ENCODE data around the gene MNX1.

MNX1 gene

DNA sequence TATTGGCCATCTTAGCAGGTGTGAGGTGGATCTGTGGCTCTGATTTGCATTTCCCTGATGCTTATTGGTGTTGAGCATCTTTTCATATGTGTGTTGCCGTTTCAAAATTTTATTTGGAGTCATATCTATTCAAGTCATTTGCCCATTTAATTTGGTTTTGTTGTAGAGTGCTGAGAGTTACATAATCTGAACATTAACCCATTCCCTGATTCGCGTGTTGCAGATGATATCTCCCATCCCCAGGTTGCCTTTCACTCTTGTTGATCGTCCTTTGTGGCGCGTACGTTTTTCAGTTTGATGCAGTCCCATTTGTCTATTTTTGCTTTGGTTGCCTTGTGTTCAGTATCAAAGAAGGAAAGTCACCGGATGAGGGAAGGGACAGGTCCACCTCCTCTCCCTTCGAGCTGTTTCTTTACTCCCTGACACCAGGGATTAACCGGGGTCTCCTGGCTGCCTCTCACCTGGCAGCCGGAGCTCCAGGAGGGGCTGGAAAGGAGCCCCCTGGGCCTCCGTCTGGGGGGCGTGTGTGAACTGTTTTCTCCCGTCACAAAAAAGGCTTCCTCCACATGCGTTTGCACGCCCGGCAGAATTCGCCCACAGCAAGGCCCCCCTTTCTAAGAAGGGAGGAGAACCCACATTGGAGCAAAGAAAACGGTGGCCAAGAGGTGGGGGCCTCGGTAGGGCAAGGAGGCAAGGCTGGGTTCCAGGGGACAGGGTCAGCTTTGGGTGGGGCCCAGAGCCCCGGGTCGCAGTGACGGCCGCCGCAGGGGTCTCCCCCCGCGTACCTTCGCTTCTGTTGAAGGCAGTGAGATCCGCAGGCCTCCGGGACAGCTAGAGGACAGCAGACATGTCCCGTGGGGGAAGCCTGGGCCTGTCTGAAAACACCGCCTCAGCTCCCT, 8.3 kb downstream of the MNX1 start:
- DNase-seq: no peak

- no peak for DNase-seq
Measured at GRCh38 chr7:157000741-157001653, 9.5 kb downstream of the MNX1 start.

GRCh38 chr7:156999958-157000726, 10.3 kb downstream of the MNX1 start:
- no peak for DNase-seq

GRCh38 chr7:156998988-156999957, 11.2 kb downstream of the MNX1 start:
- DNase-seq: no peak

DNA sequence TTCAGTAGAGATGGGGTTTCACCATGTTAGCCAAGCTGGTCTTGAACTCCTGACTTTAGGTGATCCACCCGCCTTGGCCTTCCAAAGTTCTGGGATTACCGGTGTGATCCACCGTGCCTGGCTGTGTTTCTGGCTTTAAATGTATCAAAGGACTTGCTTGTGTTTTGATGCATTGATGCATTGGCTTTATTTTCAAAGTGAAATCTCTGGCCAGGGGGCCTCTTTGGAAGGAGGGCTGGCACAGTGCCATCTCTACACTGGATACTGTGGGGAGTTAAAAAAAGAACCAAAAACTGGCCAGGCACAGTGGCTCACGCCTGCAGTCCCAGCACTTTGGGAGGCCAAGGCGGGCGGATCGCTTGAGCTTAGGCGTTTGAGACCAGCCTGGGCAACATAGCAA, 16.0 kb downstream of the MNX1 start:
- DNase-seq: no peak

DNA sequence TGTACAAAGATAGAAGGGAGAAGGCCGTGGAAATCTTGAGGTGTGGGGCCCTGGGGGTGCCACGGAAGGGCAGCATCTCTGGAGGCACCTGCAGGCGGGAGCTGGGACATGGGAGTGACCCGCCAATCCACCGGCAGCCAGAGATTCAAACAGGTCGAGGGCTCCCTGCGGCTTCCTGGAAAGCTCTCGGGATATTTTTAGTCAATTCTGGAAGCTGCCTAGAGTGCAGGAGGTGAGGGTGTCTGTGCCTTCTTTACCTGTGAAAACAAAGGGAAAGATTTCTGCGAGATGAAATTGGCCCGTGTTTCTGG, 16.6 kb downstream of the MNX1 start:
- no peak for DNase-seq

GRCh38 chr7:156993021-156993924, 17.2 kb downstream of the MNX1 start:
- no peak for DNase-seq

DNA sequence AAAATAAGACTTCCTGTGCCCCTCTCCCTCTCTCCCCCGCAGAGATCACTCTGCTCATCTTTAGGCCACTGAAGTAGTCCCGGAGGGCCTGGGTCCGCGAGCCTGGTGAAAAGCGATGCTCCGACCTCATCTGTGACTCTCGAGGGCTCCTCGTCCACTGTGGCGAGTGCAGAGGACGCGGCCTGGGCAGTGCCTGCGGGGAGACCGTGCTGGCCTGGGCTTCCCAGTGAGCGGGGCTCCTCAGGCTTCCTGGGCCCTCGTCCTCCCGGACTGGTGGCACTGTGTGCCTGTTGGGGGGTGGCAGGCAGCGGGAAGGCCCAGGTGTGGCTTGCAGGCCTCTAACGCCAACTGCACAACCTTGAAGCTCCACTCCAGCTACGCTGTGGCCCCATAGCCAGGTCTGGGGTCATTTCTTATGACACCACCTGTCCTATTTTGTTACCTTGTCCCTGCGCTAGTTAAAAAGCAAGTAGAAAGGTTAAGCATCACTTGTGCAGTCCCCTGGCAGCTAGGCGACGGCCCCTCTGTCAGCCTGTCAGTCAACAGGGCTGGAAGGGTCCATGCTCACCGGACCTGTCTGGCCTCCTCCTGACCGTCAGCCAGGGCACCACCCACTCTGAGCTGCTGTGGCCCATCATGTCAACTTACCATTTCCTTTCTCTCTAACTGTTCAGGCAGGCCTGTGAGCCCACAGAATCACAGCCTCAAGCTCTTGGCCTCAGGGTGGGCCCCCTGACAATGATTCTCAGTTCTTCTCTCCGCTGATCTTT, 20.5 kb downstream of the MNX1 start:
- DNase-seq: no peak

- no peak for DNase-seq
Measured at GRCh38 chr7:156988343-156989185, 21.9 kb downstream of the MNX1 start.

DNA sequence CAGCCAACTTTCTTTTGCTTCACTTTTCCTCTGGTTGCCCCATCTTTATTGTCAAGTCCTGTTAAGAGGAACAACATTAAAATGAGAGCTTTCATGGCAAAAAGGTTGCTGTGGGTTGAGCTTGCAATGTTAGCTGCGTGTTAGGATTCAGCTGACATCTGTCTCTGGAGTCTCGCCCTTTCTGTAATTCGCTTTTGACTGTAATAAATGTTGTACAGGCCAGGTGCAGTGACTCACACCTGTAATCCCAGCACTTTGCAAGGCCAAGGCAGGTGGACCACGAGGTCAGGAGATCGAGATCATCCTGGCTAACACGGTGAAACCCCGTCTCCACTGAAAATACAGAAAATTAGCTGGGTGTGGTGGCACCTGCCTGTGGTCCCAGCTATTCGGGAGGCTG, 24.1 kb downstream of the MNX1 start:
- no peak for DNase-seq

DNA sequence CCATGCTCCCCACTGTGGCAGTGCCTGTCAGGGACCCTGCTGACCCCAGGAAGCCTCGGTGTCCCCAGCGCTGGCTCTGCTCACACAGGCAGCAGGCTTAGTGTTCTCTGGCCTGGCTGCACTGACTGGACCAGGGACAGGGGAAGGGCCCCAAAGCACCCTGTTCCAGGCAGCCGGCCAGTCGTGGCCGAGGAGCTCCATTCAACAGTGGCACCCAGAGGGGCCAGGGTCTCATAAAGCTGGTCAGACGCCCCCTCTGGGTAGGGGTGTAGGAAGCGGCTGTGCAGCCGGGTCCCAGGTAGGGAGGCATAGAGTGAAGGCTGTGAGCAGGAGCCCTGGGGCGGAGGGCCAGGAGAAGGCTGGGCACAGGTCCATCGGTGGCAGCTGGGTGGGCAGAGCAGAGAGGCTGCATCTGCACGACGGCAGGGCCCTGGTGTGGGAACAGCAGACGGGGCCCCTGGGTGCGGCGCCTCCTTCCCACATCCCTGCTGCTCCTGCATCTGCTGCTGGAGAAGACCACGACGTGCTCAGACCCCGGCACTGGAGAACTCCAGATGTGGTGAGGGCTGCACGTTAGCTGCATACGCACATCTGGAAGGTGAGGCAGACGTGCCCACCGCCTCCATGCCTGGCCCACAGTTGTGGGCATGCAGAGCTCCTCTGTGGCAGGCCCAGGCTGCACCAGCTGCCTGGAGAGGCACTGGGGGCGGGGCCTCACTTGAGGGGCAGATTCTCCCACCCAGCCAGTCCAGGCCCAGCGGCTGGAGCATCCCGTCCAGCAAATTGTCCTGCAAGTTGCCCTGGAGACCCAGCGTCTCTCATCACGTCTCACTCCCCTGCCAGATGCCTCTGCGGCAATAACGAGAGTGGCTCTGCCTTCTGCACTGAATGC, 25.1 kb downstream of the MNX1 start:
- no peak for DNase-seq

- no peak for DNase-seq
Measured at GRCh38 chr7:156984174-156984891, 26.1 kb downstream of the MNX1 start.

DNA sequence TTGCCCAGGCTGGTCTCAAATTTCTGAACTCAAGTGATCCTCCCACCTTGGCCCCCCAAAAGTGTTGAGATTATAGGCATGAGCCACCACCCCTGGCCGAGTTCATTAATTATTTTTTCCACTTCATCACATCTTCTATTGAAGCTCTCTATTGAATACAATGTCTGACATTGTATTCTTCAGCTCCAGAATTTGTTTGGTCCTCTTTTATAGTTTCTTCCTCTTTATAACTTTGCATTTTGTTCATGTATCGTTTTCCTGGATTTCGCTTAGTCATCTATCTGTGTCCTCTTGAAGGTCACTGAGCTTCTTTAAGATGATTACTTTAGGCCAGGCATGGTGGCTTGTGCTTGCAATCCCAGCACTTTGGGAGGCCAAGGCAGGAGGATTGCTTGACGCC, 30.8 kb downstream of the MNX1 start:
- no peak for DNase-seq

GRCh38 chr7:156979007-156979606, 31.4 kb downstream of the MNX1 start:
- no peak for DNase-seq

DNA sequence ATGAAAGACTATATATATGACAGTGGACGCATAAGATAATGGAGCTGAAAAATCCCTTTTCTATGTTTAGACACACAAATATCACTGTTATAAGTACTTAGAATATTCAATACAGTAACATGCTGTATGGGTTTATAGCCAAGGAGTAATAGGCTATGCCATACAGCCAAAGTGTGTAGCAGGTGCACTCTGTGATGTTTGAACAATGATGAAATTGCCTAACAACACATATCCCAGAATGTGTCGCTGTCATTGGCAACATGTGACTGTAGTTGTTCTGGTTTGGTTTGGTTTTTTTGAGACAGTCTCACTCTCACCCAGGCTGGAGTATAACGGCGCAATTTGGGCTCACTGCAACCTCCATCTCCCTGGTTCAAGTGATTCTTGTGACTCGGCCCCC, 34.8 kb downstream of the MNX1 start:
- no peak for DNase-seq

- no peak for DNase-seq
Measured at GRCh38 chr7:156969972-156970420, 40.5 kb downstream of the MNX1 start.

DNA sequence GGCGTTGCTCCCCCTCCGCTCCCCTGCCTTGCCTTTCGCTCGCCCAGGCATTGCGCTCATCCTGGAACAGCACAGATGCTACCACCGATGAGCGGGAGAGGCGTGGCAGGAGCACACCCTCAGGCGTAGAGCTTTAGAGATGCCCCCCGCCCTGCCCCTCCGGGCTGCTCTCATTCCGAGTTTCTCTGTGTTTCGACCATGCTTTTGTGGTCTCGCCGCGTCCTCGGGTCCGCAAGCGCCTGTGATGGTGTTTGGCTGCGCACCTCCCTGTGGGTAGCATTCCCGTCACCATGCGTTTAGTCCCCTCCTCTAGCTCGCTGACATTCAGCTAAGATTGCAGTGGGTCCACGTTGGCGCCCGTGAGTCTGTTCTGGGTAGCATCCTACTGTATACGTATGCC, 42.3 kb downstream of the MNX1 start:
- no peak for DNase-seq
